A673 (cell line): Measurements from ENCODE around the gene TOMM34.

Experiments used
- EZH2 ChIP-seq: fragments of 200-600 bp; sonication (generic); IDR thresholded peaks from 2 replicates; pipeline ENCODE4 v1.6.1; 2017; ENCODE audit warnings: borderline replicate concordance, low read depth, mild to moderate bottlenecking, mixed read lengths, antibody characterized with exemption, low read length; ENCODE audit not compliant: poor library complexity, severe bottlenecking
- TF ChIP-seq, protein P1 (sequence below): fragments of 300-800, 200-600 bp; sonication (generic); conservative IDR thresholded peaks from 2 replicates; pipeline ENCODE4 v1.5.1; 2017; ENCODE audit warnings: low read depth, mild to moderate bottlenecking, antibody characterized with exemption, low read length, moderate library complexity, mixed read lengths

DNA sequence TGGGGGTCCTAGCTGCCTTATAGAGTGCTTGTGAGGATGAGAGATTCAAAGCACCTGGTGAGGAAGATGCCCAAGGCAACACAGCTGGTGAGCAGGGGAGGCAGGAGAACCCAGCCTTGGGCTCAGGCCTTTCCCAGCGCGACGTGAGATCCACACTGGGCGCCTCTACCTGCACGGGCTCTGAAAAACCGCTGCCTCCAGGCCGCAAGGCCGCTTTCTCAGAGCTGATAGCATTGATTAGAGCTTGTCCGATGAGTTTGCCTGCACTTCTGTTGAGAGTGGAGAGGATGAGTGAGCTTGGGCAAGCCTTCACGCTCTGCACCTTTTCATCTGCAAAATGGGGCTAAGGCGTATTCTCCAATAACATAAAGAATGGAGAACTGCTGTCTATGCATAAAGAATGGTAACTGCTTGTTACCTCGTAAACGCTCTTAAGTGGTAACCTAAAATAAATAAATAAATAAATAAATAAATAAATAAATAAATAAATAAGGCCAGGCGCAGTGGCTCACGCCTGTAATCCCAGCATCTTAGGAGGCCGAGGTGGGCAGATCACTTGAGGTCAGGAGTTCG is 49.4 kb downstream of the TOMM34 start:
- TF ChIP-seq, protein P1, sequence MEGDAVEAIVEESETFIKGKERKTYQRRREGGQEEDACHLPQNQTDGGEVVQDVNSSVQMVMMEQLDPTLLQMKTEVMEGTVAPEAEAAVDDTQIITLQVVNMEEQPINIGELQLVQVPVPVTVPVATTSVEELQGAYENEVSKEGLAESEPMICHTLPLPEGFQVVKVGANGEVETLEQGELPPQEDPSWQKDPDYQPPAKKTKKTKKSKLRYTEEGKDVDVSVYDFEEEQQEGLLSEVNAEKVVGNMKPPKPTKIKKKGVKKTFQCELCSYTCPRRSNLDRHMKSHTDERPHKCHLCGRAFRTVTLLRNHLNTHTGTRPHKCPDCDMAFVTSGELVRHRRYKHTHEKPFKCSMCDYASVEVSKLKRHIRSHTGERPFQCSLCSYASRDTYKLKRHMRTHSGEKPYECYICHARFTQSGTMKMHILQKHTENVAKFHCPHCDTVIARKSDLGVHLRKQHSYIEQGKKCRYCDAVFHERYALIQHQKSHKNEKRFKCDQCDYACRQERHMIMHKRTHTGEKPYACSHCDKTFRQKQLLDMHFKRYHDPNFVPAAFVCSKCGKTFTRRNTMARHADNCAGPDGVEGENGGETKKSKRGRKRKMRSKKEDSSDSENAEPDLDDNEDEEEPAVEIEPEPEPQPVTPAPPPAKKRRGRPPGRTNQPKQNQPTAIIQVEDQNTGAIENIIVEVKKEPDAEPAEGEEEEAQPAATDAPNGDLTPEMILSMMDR, result no peak
- TF ChIP-seq EZH2, result no peak
